H1 (cell line): ENCODE data around the gene DDR1. TPM values are rescaled to one million over a fixed set of nuclear protein-coding genes. Genes with fewer than 3 reads are reported as not detected.

Experiments used
- CREB1 ChIP-seq: IDR thresholded peaks from 2 replicates; pipeline ENCODE4 v1.6.1; 2012; ENCODE audit warnings: inconsistent platforms
- POLR2AphosphoS5 ChIP-seq: IDR thresholded peaks from 2 replicates; pipeline ENCODE4 v1.6.1; 2011; ENCODE audit warnings: low read depth, low read length
- RNF2 ChIP-seq: fragments of 200-900, 300-1000 bp; sonication (generic); IDR thresholded peaks from 2 replicates; pipeline ENCODE4 v1.7.1; 2016; ENCODE audit warnings: borderline replicate concordance, low read depth, mild to moderate bottlenecking, antibody characterized with exemption, low read length; ENCODE audit not compliant: poor library complexity, severe bottlenecking; ENCODE audit errors: missing control alignments
- polyA plus RNA-seq, 7 experiments: library from polyadenylated mRNA; depleted of rRNA in 3 of 7; stranded (reverse) in 5 of 7; unstranded in 2 of 7; fragments of >200 nt in 5 of 7; fragments of 200-250 nt in 2 of 7; gene quantifications; 1 replicate in 5 of 7; 2 replicates in 1 of 7; 4 replicates in 1 of 7; pipeline versions ENCODE4 v1.2.1 to v1.2.3, GENCODE V29; 2011 to 2013; ENCODE audit warnings: missing spikeins in 2 of 7, mixed read lengths in 2 of 7
- total RNA-seq: library from RNA; stranded (reverse); fragmentation: NEBNext Ultra II Directional; extraction: Animal tissue kit (Norgen Biotek cat#: 25700); gene quantifications from 2 replicates; pipeline ENCODE4 v1.2.1, GENCODE V29; 2021

Gene DDR1
- total and polyA plus RNA-seq, 2 of the 8 experiments (the other 6 are each of a cell fraction or from before 2014, with no cell fraction given), result 99.4 to 181 TPM

- no peak for TF ChIP-seq RNF2
- no peak for TF ChIP-seq CREB1
- TF ChIP-seq POLR2AphosphoS5, result no peak
These were observed 27.2 kb upstream of the DDR1 start (continued) for GRCh38 chr6:30857112-30857511.
